Lower lobe of right lung (tissue), 2 donors: ENCODE results near the gene GNG12. TPM values are rescaled to one million over a fixed set of nuclear protein-coding genes. Genes with fewer than 3 reads are reported as not detected.

Experiments used
- ATAC-seq, 2 donors: fragments of 200-7000 bp; cut with Tn5 transposase; one replicate each; pipeline ENCODE4 v1.9.1; 2020 to 2022; ENCODE audit warnings: mild to moderate bottlenecking in 2 of 2, moderate library complexity in 2 of 2
- DNase-seq: peaks from one replicate; pipeline ENCODE4 v3.0.0-alpha.2; 2020
- H3K27ac ChIP-seq: fragments of 200-600 bp; one replicate; pipeline ENCODE4 v1.8.0; 2022
- H3K27me3 ChIP-seq: fragments of 200-600 bp; one replicate; pipeline ENCODE4 v1.8.0; 2022; ENCODE audit warnings: low read depth
- H3K36me3 ChIP-seq: fragments of 200-600 bp; one replicate; pipeline ENCODE4 v1.8.0; 2022; ENCODE audit warnings: mild to moderate bottlenecking
- H3K4me1 ChIP-seq: fragments of 200-600 bp; one replicate; pipeline ENCODE4 v1.8.0; 2022
- H3K4me3 ChIP-seq: fragments of 200-600 bp; one replicate; pipeline ENCODE4 v1.8.0; 2022; ENCODE audit warnings: mild to moderate bottlenecking
- H3K9me3 ChIP-seq: fragments of 200-600 bp; one replicate; pipeline ENCODE4 v1.8.0; 2022
- intact Hi-C: fragments of 100-400 bp; cut with DNase I; formaldehyde crosslinking; loops from one replicate; pipeline ENCODE4 v1.11.0; 2022
- total RNA-seq: library from RNA; stranded (reverse); fragmentation: NEBNext Ultra II Directional; extraction: Animal tissue kit (Norgen Biotek cat#: 25700); gene quantifications from one replicate; pipeline ENCODE4 v1.2.1, GENCODE V29; 2021
- TF ChIP-seq, protein P1 (sequence below): fragments of 200-600 bp; IDR thresholded peaks from one replicate; pipeline ENCODE4 v1.8.0; 2022; ENCODE audit warnings: antibody characterized with exemption, mild to moderate bottlenecking
- donor health status: DM: no; HTN: yes; CAD: no; lungs with severe emphysema.

Gene GNG12
- total RNA-seq, 1 donor from 2014 or later = 43.3 TPM

DNA sequence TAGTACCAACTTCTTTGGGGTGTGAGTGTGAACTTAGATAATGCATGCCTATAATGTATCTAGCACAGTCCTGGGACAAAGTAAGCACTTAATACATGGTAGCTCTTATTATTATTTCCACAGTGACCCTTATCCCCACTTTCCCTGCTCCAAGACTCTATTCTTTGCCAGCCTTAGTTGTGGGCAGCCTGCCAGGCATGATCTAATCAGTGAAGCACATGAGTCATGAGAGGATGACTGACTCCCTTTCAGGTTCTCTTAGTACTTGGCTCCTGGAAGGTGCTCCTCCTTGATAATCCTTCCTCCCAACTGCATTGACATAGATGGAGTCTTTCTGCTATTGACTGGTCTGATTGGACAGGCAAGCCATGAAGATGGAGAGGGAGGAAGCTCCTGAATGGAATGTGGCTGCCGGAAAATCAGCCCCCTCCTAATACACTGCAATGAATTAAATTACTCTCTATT, 17.4 kb upstream of the GNG12 start:
- peak; percentile 74 for DNase-seq
- no peaks in the 10 kb centered on the region for H3K36me3 ChIP-seq
- H3K27me3 ChIP-seq = no peaks in the 10 kb centered on the region
- TF ChIP-seq, protein P1, sequence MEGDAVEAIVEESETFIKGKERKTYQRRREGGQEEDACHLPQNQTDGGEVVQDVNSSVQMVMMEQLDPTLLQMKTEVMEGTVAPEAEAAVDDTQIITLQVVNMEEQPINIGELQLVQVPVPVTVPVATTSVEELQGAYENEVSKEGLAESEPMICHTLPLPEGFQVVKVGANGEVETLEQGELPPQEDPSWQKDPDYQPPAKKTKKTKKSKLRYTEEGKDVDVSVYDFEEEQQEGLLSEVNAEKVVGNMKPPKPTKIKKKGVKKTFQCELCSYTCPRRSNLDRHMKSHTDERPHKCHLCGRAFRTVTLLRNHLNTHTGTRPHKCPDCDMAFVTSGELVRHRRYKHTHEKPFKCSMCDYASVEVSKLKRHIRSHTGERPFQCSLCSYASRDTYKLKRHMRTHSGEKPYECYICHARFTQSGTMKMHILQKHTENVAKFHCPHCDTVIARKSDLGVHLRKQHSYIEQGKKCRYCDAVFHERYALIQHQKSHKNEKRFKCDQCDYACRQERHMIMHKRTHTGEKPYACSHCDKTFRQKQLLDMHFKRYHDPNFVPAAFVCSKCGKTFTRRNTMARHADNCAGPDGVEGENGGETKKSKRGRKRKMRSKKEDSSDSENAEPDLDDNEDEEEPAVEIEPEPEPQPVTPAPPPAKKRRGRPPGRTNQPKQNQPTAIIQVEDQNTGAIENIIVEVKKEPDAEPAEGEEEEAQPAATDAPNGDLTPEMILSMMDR = no peak
- no peak overlapping the region for H3K4me3 ChIP-seq
- H3K27ac ChIP-seq = no peak overlapping the region
- no peaks in the 10 kb centered on the region for H3K9me3 ChIP-seq
- intact Hi-C loops = no loop called here
- ATAC-seq = peak; percentile 76 to 90
- H3K4me1 ChIP-seq = peaks cover 9% of the 10 kb centered on the region

DNA sequence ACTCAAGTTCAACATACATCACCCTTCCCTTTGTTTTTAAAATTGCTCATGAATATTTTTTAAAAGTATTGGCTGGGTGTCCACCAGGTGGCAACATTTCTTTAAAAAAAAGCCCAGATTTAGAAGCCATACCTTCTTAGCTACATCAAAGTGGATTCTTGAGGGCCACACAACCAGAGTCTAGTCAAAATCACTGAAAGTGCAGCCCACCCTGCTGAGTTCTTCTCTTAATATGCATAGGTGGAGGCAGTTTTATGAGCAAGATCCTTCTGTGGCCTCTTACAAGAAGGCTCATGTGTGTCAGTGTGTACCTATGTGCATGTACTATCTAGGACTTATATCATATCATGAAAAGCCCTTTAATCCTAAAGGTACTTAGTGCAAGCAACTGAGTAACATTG, 16.9 kb upstream of the GNG12 start:
- intact Hi-C loops = no loop called here
- H3K36me3 ChIP-seq = no peaks in the 10 kb centered on the region
- DNase-seq (no peak), ATAC-seq (peak in 1 of 2 donors; percentile 62)
- no peaks in the 10 kb centered on the region for H3K9me3 ChIP-seq
- H3K4me3 ChIP-seq = no peak overlapping the region
- no peak overlapping the region for H3K27ac ChIP-seq
- no peaks in the 10 kb centered on the region for H3K27me3 ChIP-seq
- TF ChIP-seq, protein P1 = peak; percentile 55
- peaks cover 9% of the 10 kb centered on the region for H3K4me1 ChIP-seq

DNA sequence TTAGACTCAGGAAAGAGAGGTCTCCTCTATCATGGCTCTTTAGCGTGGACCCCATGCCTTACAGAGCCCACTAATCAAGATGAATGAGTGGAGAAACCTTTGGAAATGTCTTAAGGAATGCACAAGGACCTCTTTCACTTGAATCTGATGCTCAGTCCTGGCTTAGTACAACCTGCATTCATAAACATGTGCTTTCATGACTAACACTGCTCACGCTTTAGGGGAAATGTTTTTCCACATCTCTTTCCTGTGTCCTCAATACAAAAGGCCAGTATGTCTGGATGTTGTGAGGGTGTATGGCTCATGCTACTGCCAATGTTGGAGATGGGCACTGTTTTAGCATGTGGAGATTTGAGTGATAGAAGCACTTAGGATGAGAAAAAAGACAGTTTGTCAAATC, 14.2 kb upstream of the GNG12 start:
- ATAC-seq (no peak), DNase-seq (no peak)
- intact Hi-C loops = no loop called here
- Histone ChIP-seq H3K9me3 (no peaks in the 10 kb centered on the region), H3K4me1 (peaks cover 9% of the 10 kb centered on the region), H3K4me3 (no peak overlapping the region), H3K27me3 (no peaks in the 10 kb centered on the region), H3K27ac (no peak overlapping the region), H3K36me3 (no peaks in the 10 kb centered on the region)
- TF ChIP-seq, protein P1 = no peak

DNA sequence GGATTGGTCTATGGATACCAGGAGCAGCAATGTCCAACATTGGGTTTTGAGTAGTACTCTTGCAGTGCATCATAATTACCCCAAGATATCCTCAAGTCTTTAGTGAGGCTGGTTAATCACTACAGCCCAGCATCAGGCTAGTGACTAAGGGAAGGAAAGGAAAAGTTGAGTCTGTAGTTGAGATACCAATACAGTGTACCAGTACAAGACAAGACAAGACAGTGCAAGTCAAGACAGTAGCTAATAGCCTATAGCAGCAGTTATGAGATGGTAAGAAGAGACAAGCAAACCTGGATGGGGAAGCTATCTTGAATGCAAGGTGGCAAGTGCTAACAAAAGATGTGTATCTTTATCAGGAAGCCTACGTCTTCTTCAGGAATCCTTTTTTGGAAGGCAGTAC, 13.3 kb upstream of the GNG12 start:
- intact Hi-C loops = no loop called here
- ATAC-seq = no peak
- TF ChIP-seq, protein P1 = no peak
- no peaks in the 10 kb centered on the region for H3K9me3 ChIP-seq
- H3K36me3 ChIP-seq = no peaks in the 10 kb centered on the region
- H3K4me3 ChIP-seq = no peak overlapping the region
- peaks cover 9% of the 10 kb centered on the region for H3K4me1 ChIP-seq
- no peak for DNase-seq
- no peak overlapping the region for H3K27ac ChIP-seq
- no peaks in the 10 kb centered on the region for H3K27me3 ChIP-seq

DNA sequence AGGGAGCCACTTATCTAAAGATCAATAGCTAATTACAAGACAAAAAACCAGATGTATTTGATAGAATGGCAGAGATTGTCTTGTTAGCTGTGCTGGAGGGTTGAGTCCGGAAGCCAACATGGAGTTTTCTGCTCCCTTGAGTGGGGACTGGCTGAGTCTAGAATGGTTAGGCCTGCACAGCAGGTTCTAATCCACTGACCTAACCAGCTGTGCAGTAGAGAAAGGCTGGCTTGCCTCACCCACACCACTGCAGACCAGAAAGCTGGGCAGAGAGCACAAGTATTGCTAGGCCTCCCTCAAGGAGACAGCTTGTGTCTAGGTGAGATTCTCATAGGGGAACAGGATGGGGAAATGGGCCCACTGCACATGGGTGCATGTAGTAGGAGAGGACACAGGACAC, 11.7 kb upstream of the GNG12 start:
- ATAC-seq = no peak
- no peaks in the 10 kb centered on the region for H3K4me1 ChIP-seq
- H3K4me3 ChIP-seq = no peak overlapping the region
- no peak for DNase-seq
- TF ChIP-seq, protein P1 = no peak
- intact Hi-C loops = no loop called here
- H3K27me3 ChIP-seq = no peaks in the 10 kb centered on the region
- H3K36me3 ChIP-seq = no peaks in the 10 kb centered on the region
- H3K9me3 ChIP-seq = no peaks in the 10 kb centered on the region
- no peak overlapping the region for H3K27ac ChIP-seq

DNA sequence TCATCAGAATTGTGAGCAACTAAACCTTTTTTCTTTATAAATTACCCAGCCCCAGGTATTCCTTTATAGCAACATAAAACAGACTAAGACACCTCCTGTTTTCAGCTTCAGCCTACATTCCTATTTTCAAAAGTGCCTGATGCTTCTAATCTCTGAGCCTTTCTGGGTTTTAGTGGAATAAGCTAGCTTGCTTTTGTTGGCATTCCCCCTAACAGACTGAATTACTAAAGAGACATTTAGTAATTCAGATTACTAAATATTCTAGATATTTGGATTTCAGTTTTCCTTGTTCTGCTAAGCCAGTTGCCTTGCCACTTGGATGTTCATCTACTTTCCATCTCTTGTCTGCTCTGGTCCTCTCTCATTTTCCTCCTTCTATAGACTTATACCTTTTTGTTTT, 10.5 kb upstream of the GNG12 start:
- Histone ChIP-seq H3K27ac (no peak overlapping the region), H3K36me3 (no peaks in the 10 kb centered on the region), H3K9me3 (no peaks in the 10 kb centered on the region), H3K4me1 (no peaks in the 10 kb centered on the region), H3K4me3 (no peak overlapping the region), H3K27me3 (no peaks in the 10 kb centered on the region)
- intact Hi-C loops = no loop called here
- TF ChIP-seq, protein P1 = no peak
- ATAC-seq (no peak), DNase-seq (no peak)
